ENCODE results near the gene PDLIM4.

GRCh38 chr5:132267166-132267739, 9.8 kb downstream of the PDLIM4 start:
- TF ChIP-seq, protein P1, sequence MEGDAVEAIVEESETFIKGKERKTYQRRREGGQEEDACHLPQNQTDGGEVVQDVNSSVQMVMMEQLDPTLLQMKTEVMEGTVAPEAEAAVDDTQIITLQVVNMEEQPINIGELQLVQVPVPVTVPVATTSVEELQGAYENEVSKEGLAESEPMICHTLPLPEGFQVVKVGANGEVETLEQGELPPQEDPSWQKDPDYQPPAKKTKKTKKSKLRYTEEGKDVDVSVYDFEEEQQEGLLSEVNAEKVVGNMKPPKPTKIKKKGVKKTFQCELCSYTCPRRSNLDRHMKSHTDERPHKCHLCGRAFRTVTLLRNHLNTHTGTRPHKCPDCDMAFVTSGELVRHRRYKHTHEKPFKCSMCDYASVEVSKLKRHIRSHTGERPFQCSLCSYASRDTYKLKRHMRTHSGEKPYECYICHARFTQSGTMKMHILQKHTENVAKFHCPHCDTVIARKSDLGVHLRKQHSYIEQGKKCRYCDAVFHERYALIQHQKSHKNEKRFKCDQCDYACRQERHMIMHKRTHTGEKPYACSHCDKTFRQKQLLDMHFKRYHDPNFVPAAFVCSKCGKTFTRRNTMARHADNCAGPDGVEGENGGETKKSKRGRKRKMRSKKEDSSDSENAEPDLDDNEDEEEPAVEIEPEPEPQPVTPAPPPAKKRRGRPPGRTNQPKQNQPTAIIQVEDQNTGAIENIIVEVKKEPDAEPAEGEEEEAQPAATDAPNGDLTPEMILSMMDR (IDR thresholded peaks at IDR 0.05; ENCODE audit: low read depth, low read length, poor library complexity, severe bottlenecking): no peak
- no peak for TF ChIP-seq EZH2phosphoT487 (IDR thresholded peaks at IDR 0.05; ENCODE audit: borderline replicate concordance, low read length)
